WTC11 (cell line): ENCODE results near the gene NSMF. TPM values are rescaled to one million over a fixed set of nuclear protein-coding genes. Genes with fewer than 3 reads are reported as not detected.

Experiments used
- ATAC-seq: fragments of 200-7000 bp; cut with Tn5 transposase; 2 replicates; pipeline ENCODE4 v1.10.0; 2021; ENCODE audit warnings: mild to moderate bottlenecking, moderate library complexity
- CTCF ChIA-PET: fragments of 300-600 bp; sonication (Branson Sonifier 250); formaldehyde crosslinking; loops from one replicate; lab custom pipeline; 2021; ENCODE audit warnings: antibody characterized with exemption; lab: Charles Lee
- POLR2A ChIA-PET: fragments of 350-600 bp; sonication (Branson Sonifier 250); formaldehyde crosslinking; loops from one replicate; lab custom pipeline; 2021; ENCODE audit warnings: antibody characterized with exemption; lab: Charles Lee
- DNase-seq: peaks from one replicate; pipeline ENCODE4 v3.0.0; 2021; ENCODE audit warnings: low spot score
- H3K27ac Mint-ChIP-seq: 2 replicates; pipeline ENCODE4 v1.8.0; 2021; ENCODE audit warnings: mixed read lengths
- H3K27me3 Mint-ChIP-seq: 2 replicates; pipeline ENCODE4 v1.8.0; 2021; ENCODE audit warnings: low read depth, mild to moderate bottlenecking, moderate library complexity, mixed read lengths
- H3K36me3 Mint-ChIP-seq: 2 replicates; pipeline ENCODE4 v1.8.0; 2021; ENCODE audit warnings: mixed read lengths
- H3K4me1 Mint-ChIP-seq: 2 replicates; pipeline ENCODE4 v1.8.0; 2022; ENCODE audit warnings: mixed read lengths
- H3K4me3 Mint-ChIP-seq: 2 replicates; pipeline ENCODE4 v1.8.0; 2021; ENCODE audit warnings: mild to moderate bottlenecking, moderate library complexity, mixed read lengths
- H3K9me3 Mint-ChIP-seq: 2 replicates; pipeline ENCODE4 v1.8.0; 2021; ENCODE audit warnings: mixed read lengths
- AFF4 ChIP-seq: sonication (generic); formaldehyde crosslinking; IDR thresholded peaks from 2 replicates; pipeline ENCODE4 v1.8.1; 2023; ENCODE audit warnings: mild to moderate bottlenecking, missing genetic modification reagents, borderline replicate concordance
- ATF2 ChIP-seq: sonication (generic); formaldehyde crosslinking; IDR thresholded peaks from 2 replicates; pipeline ENCODE4 v1.8.1; 2022; ENCODE audit warnings: low read depth, missing genetic modification reagents, borderline replicate concordance
- CBFB ChIP-seq: sonication (generic); formaldehyde crosslinking; IDR thresholded peaks from 2 replicates; pipeline ENCODE4 v1.8.1; 2022; ENCODE audit warnings: mild to moderate bottlenecking, low read depth, missing genetic modification reagents
- E2F5 ChIP-seq: sonication (generic); formaldehyde crosslinking; IDR thresholded peaks from 2 replicates; pipeline ENCODE4 v1.8.1; 2022; ENCODE audit warnings: mild to moderate bottlenecking, moderate library complexity, missing genetic modification reagents
- FOXJ3 ChIP-seq: sonication (generic); formaldehyde crosslinking; IDR thresholded peaks from 2 replicates; pipeline ENCODE4 v1.9.0; 2021; ENCODE audit warnings: missing genetic modification reagents, mild to moderate bottlenecking, borderline replicate concordance
- FOXP4 ChIP-seq: sonication (generic); formaldehyde crosslinking; IDR thresholded peaks from 2 replicates; pipeline ENCODE4 v1.8.0; 2022; ENCODE audit warnings: mild to moderate bottlenecking, missing genetic modification reagents
- GABPB1 ChIP-seq: sonication (generic); formaldehyde crosslinking; IDR thresholded peaks from 2 replicates; pipeline ENCODE4 v1.8.1; 2023; ENCODE audit warnings: mild to moderate bottlenecking, missing genetic modification reagents
- JAZF1 ChIP-seq: fragments of 250-450 bp; sonication (Bioruptor Pico); IDR thresholded peaks from 2 replicates; pipeline ENCODE4 v1.9.0; 2021; ENCODE audit warnings: moderate library complexity, mild to moderate bottlenecking, inconsistent platforms
- NFE2L1 ChIP-seq: sonication (generic); formaldehyde crosslinking; IDR thresholded peaks from 2 replicates; pipeline ENCODE4 v1.8.1; 2023; ENCODE audit warnings: missing genetic modification reagents
- RORB ChIP-seq: fragments of 250-450 bp; sonication (Bioruptor Pico); IDR thresholded peaks from 2 replicates; pipeline ENCODE4 v1.9.0; 2021; ENCODE audit warnings: mild to moderate bottlenecking
- SMAD4 ChIP-seq: sonication (generic); formaldehyde crosslinking; IDR thresholded peaks from 2 replicates; pipeline ENCODE4 v1.8.0; 2022; ENCODE audit warnings: mild to moderate bottlenecking, missing genetic modification reagents
- TEAD1 ChIP-seq: sonication (generic); formaldehyde crosslinking; IDR thresholded peaks from 2 replicates; pipeline ENCODE4 v1.8.0; 2022; ENCODE audit warnings: mild to moderate bottlenecking, missing genetic modification reagents
- ZBTB43 ChIP-seq: sonication (generic); formaldehyde crosslinking; IDR thresholded peaks from 2 replicates; pipeline ENCODE4 v1.8.1; 2023; ENCODE audit warnings: mild to moderate bottlenecking, missing genetic modification reagents
- ZMAT4 ChIP-seq: fragments of 250-450 bp; sonication (Bioruptor Pico); IDR thresholded peaks from 2 replicates; pipeline ENCODE4 v1.9.0; 2021; ENCODE audit warnings: mild to moderate bottlenecking
- ZNF219 ChIP-seq: sonication (generic); formaldehyde crosslinking; IDR thresholded peaks from 2 replicates; pipeline ENCODE4 v1.8.0; 2023; ENCODE audit warnings: missing genetic modification reagents, mild to moderate bottlenecking, borderline replicate concordance
- ZNF416 ChIP-seq: fragments of 250-450 bp; sonication (Bioruptor Pico); IDR thresholded peaks from 2 replicates; pipeline ENCODE4 v1.9.0; 2021; ENCODE audit warnings: mild to moderate bottlenecking, inconsistent platforms
- ZNF423 ChIP-seq: fragments of 250-450 bp; sonication (Bioruptor Pico); IDR thresholded peaks from 2 replicates; pipeline ENCODE4 v2.1.2; 2022; ENCODE audit warnings: mild to moderate bottlenecking, moderate library complexity
- ZNF532 ChIP-seq: fragments of 250-450 bp; sonication (Bioruptor Pico); IDR thresholded peaks from 2 replicates; pipeline ENCODE4 v1.9.0; 2021; ENCODE audit warnings: mild to moderate bottlenecking, borderline replicate concordance
- total RNA-seq: library from RNA; stranded (reverse); gene quantifications from 3 replicates; pipeline ENCODE4 v1.2.3, GENCODE V29; 2021

Gene NSMF
- total RNA-seq, 1 experiment from 2014 or later: 61.9 TPM

- TF ChIP-seq E2F5 (CRISPR knock-in tag): no peak
- TF ChIP-seq SMAD4 (CRISPR knock-in tag): no peak
- TF ChIP-seq ZBTB43 (CRISPR knock-in tag): no peak
- TF ChIP-seq ZNF416: no peak
- TF ChIP-seq FOXJ3 (CRISPR knock-in tag): no peak
Observed at GRCh38 chr9:137484551-137485315, 25.6 kb upstream of the NSMF start (continued).

- no peak for DNase-seq
- TF ChIP-seq CBFB (CRISPR knock-in tag) (no peak), ZNF423 (CRISPR knock-in tag) (no peak), TEAD1 (no peak), SMAD4 (CRISPR knock-in tag) (no peak), AFF4 (no peak), RORB (CRISPR knock-in tag) (no peak), NFE2L1 (CRISPR knock-in tag) (no peak), ZNF532 (no peak), ZNF219 (CRISPR knock-in tag) (no peak), ATF2 (CRISPR knock-in tag) (no peak), E2F5 (CRISPR knock-in tag) (no peak), ZMAT4 (CRISPR knock-in tag) (no peak), JAZF1 (no peak), GABPB1 (no peak), FOXP4 (no peak)
Observed at GRCh38 chr9:137482094-137482781, 23.1 kb upstream of the NSMF start.

More at GRCh38 chr9:137482094-137482781, 23.1 kb upstream of the NSMF start:
- 0 out of 2 replicates have a peak, but pooled peaks cover 4% of the 10 kb centered on the region for H3K4me1 Mint-ChIP-seq
- H3K36me3 Mint-ChIP-seq: no peaks in the 10 kb centered on the region
- CTCF ChIA-PET: interaction anchor here (0.8 to 1.6 kb wide), 2 partner anchors 59 to 195 kb away, joined by 3 to 5 read pairs; partner anchors contain the start of genes EXD3 and NOXA1
- 0 out of 2 replicates have a peak overlapping the region, but pooled peaks have one; percentile 57 for H3K27ac Mint-ChIP-seq
- H3K4me3 Mint-ChIP-seq: no peak overlapping the region
- no peak for ATAC-seq
- no peaks in the 10 kb centered on the region for H3K9me3 Mint-ChIP-seq
- H3K27me3 Mint-ChIP-seq: no peaks in the 10 kb centered on the region
- POLR2A ChIA-PET: interaction anchor here (0.6 kb wide), 1 partner anchor 41 kb away, joined by 4 read pairs; no protein-coding TSS in a partner anchor
